A549 (cell line): ENCODE results near the gene SLC25A36.

Experiments
- CBX2 ChIP-seq: fragments of 200-600 bp; sonication (generic); IDR thresholded peaks from 2 replicates; pipeline ENCODE4 v1.6.1; 2016; ENCODE audit warnings: low read depth, mild to moderate bottlenecking, borderline replicate concordance
- CHD2 ChIP-seq: fragments of 150-350 bp; IDR thresholded peaks from 2 replicates; pipeline ENCODE4 v1.6.1; 2014; ENCODE audit warnings: low read length; ENCODE audit not compliant: partially characterized antibody
- CHD4 ChIP-seq: fragments of 200-600 bp; sonication (generic); IDR thresholded peaks from 2 replicates; pipeline ENCODE4 v1.6.1; 2016; ENCODE audit warnings: antibody characterized with exemption, mild to moderate bottlenecking, borderline replicate concordance
- ESRRA ChIP-seq: fragments of 150-350 bp; IDR thresholded peaks from 2 replicates; pipeline ENCODE4 v1.6.1; 2014; ENCODE audit warnings: mild to moderate bottlenecking, low read length, borderline replicate concordance
- KDM5A ChIP-seq: fragments of 200-600 bp; sonication (generic); IDR thresholded peaks from 2 replicates; pipeline ENCODE4 v1.6.1; 2016; ENCODE audit warnings: antibody characterized with exemption, mild to moderate bottlenecking
- MYC ChIP-seq: IDR thresholded peaks from 2 replicates; pipeline ENCODE4 v1.6.1; 2012; ENCODE audit warnings: mild to moderate bottlenecking, inconsistent platforms, low read length, improper control_type of control experiment, borderline replicate concordance
- RAD21 ChIP-seq, 2 experiments: fragments of >200 bp in 1 of 2; sonication (Bioruptor Twin) in 1 of 2; formaldehyde crosslinking in 1 of 2; IDR thresholded peaks in 1 of 2; conservative IDR thresholded peaks in 1 of 2; 2 replicates in 1 of 2; 3 replicates in 1 of 2; pipeline ENCODE4 v1.6.1; 2012 to 2018; ENCODE audit warnings: inconsistent platforms in 1 of 2
- RFX5 ChIP-seq: fragments of 450-650 bp; IDR thresholded peaks from 2 replicates; pipeline ENCODE4 v1.7.1; 2014; ENCODE audit warnings: antibody characterized with exemption, mild to moderate bottlenecking, moderate library complexity
- ZSCAN20 ChIP-seq: fragments of 250-450 bp; sonication (Bioruptor Pico); IDR thresholded peaks from 2 replicates; pipeline ENCODE4 v1.8.0; 2022; ENCODE audit warnings: mild to moderate bottlenecking, moderate library complexity
- TF ChIP-seq, protein P1 (sequence below): fragments of >200 bp; sonication (Bioruptor Twin); formaldehyde crosslinking; IDR thresholded peaks from 3 replicates; pipeline ENCODE4 v1.5.1; 2016
- TF ChIP-seq, protein P2 (sequence below): fragments of 450-650 bp; IDR thresholded peaks from 2 replicates; pipeline ENCODE4 v1.6.1; 2014; ENCODE audit warnings: antibody characterized with exemption
- TF ChIP-seq, protein P3 (sequence below): fragments of 250-450 bp; sonication (Bioruptor Pico); IDR thresholded peaks from 2 replicates; pipeline ENCODE4 v1.5.0; 2020; ENCODE audit warnings: low read depth, mild to moderate bottlenecking, moderate library complexity

DNA sequence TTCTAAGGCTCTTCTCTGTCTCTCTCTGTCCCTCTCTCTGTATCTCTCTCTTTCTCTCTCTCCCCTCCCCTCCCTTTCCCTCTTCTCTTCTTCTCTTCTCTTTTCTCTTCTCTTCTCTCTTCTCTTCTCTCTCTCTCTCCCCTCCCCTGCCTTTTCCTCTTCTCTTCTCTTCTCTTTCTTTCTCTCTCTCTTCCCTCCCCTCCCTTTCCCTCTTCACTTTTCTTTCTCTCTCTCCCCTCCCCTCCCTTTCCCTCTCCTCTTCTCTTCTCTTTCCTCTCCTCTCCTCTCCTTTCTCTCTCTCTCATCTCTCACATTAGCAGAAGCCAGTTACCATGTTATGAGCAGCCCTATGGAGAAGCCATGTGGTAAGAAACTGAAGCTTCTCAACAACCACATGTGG lies 25.0 kb upstream of the SLC25A36 start:
- TF ChIP-seq, protein P1, sequence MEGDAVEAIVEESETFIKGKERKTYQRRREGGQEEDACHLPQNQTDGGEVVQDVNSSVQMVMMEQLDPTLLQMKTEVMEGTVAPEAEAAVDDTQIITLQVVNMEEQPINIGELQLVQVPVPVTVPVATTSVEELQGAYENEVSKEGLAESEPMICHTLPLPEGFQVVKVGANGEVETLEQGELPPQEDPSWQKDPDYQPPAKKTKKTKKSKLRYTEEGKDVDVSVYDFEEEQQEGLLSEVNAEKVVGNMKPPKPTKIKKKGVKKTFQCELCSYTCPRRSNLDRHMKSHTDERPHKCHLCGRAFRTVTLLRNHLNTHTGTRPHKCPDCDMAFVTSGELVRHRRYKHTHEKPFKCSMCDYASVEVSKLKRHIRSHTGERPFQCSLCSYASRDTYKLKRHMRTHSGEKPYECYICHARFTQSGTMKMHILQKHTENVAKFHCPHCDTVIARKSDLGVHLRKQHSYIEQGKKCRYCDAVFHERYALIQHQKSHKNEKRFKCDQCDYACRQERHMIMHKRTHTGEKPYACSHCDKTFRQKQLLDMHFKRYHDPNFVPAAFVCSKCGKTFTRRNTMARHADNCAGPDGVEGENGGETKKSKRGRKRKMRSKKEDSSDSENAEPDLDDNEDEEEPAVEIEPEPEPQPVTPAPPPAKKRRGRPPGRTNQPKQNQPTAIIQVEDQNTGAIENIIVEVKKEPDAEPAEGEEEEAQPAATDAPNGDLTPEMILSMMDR: no peak
- TF ChIP-seq, protein P2, sequence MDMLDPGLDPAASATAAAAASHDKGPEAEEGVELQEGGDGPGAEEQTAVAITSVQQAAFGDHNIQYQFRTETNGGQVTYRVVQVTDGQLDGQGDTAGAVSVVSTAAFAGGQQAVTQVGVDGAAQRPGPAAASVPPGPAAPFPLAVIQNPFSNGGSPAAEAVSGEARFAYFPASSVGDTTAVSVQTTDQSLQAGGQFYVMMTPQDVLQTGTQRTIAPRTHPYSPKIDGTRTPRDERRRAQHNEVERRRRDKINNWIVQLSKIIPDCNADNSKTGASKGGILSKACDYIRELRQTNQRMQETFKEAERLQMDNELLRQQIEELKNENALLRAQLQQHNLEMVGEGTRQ: no peak
- TF ChIP-seq, protein P3, sequence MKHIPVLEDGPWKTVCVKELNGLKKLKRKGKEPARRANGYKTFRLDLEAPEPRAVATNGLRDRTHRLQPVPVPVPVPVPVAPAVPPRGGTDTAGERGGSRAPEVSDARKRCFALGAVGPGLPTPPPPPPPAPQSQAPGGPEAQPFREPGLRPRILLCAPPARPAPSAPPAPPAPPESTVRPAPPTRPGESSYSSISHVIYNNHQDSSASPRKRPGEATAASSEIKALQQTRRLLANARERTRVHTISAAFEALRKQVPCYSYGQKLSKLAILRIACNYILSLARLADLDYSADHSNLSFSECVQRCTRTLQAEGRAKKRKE: no peak
- TF ChIP-seq KDM5A (no peak), MYC (no peak), RFX5 (no peak), RAD21 (conservative IDR thresholded peaks at IDR 0.05 in 1 of 2, IDR thresholded peaks at IDR 0.05 in 1 of 2) (no peak), CBX2 (no peak), CHD4 (no peak), CHD2 (no peak), ZSCAN20 (no peak), ESRRA (no peak)
